Stimulated activated CD8-positive, alpha-beta memory T cell treated with anti-CD3 and anti-CD28 coated beads, Interleukin-15, amount 100 ng/mL, for 24 hours (primary cell): ENCODE measurements around the gene ZSCAN10.
A peak's percentile ranks its signal among the peaks of the same experiment; 100 is the strongest.

Source experiments
- DNase-seq: peaks from one replicate; pipeline ENCODE4 v3.0.0-alpha.2; 2020; ENCODE audit warnings: low read depth

The ZSCAN10 gene

DNA sequence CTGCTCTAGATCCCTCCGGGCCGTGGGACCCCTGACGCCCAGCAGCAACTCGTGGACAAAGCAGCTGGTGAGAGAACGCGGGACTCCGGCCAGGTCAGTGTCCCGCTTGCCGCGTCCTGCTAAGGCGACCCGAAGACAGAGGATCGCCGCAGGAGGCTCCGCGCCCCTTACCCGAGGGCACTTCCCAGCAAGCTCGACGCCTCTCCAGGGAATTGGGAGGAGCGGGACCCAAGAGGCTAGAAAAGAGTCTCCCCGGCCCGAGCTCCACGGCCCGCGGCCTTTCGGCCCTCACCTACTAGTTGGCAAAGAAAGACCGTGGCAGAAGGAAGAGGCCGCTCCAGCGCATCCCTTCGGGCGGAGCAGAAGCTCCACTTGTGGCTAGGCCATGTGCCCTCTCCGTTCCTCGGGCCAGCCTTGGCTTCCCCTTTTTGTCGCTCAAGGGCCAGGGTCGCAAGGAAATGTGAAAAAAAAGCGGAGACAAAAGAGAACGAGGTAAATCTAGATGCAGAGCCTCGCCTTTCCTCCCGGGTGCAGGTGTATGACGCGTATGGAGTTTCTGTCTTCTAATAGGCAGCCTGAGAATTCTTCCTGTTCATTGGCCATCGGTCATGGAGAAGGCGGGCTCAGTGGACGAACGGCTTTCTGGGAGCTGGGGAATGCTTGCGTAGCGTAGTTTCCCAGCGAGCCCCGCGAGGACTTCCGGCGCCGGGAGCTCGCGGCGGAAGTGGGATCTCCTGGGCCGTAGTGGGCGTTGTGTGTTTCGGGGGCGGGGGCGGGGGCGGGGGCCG, 35.4 kb upstream of the ZSCAN10 start, which contains the start of gene ZNF213:
TSS of gene ZNF213 (plus strand) at position 692 of the 788 bp plus-strand sequence. CDS start 2,252 bp downstream, outside the sequence.
- DNase-seq = peak; percentile 66

GRCh38 chr16:3133844-3134243, 34.8 kb upstream of the ZSCAN10 start:
- DNase-seq = no peak

GRCh38 chr16:3131755-3132377, 32.8 kb upstream of the ZSCAN10 start:
- DNase-seq = no peak

DNA sequence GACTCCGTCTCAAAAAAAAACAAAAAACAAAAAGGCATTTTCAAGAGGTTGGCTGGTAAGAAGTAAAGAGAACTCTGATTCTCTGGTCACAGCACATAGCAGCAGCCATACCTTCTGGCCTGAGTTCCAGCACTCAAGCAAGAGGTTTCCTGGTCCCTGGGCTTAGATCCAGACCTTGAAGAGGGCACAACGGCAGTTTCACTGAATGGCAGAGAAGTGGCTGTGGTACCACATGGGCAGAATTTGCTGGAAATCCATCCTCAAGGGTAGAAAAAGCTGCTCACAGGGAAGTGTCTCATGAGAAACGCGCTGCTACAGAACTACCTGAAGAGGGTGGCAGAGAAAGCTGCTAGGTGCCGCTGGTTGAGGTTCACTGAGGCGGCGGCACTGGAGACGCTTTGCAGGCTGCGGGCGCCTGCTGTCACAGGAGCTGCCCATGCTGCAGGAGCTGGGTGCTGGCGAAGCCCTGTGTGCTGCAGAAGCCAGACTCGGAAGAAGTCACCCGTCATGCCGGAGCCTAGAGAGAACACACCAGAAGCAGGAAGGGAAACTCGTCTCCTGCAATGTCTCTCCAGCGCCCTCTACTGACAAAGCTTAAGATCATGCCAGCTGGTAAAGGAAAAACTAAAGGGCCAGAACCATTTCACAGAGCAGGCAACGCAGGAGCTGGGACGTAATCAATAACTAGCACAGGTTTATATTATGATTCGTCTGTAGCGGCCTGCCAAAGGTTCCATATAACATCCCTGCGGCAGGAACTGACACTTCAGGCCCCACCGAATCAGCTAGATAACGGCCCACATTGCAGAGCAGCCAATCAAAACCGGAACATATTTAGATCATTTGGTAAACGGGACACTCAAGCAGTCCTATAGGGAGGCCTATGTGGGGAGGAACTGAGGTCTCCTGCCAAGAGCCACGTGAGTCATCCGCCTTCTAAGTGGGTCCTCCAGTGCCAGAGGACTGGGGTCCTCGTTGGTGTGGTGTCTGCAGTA, 30.3 kb upstream of the ZSCAN10 start:
- no peak for DNase-seq

GRCh38 chr16:3127745-3128144, 28.7 kb upstream of the ZSCAN10 start:
- DNase-seq = no peak

DNA sequence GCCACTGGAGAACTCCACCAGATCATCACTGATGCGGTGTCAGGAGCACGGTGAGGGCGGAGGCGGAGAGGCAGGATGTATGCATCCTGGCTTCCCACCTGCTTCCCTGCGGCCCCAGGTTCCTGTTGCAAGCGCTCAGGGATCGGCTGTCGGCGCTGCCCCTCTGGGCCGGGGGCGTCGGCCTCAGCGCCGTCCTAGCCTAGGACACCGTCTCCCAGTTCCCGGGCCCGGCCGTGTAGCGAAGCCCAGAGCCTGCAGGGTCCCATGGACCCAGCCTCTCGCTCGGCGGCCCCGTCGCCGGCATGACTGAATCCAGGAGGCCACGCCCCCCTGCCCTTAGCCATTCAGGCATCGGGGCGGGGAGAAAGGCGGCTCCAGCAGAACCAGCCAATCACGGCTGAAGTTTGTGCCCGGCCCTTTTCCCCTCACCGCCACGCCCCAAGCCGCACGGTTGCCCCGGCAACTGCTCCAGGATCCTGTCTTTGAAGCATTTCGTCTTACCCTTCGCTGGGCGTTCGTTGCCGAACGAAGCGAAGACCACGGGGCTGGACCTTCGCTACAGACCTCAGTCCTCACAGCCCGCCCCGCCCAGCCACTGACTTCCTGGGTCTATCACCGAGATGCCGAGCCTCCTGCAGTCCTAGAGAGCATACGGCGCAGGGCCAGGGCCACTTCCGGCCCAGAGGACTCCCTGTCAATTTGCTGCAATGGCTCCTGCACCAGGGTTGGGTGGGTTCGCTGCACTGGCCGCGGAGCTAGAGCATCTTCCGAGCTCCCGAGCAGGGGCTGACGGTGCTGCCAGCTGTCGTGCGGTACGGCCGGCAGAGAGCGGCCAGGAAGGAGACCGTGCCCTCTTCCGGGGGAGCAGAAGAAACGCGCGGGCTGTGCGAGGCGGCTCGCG, 25.1 kb upstream of the ZSCAN10 start:
- peak; percentile 89 for DNase-seq

GRCh38 chr16:3122926-3123570, 24.0 kb upstream of the ZSCAN10 start:
- no peak for DNase-seq

- no peak for DNase-seq
These were observed 22.9 kb upstream of the ZSCAN10 start for GRCh38 chr16:3121851-3122467.

DNA sequence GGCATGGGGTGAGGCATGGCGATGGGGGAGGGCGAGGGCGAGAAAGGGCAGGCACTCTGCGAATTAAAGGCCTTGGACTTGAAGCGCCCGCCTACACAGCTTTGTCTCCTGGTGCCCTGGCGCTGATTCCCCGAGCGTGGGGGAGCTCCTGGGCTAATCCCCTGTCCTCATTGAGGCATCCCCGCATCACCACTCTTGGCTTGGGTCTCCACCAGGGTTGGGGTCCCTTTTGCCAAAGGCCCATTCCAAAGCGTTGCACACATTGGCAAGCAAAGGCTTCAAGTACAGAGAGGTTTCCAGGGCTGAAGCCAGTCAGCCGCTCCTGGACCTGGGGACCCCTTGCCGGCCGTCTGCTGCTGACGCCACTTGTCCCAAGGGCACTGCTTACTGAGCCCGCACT, 21.3 kb upstream of the ZSCAN10 start:
- no peak for DNase-seq

- no peak for DNase-seq
These were observed 20.8 kb upstream of the ZSCAN10 start for GRCh38 chr16:3119701-3120408.

GRCh38 chr16:3119286-3119685, 20.2 kb upstream of the ZSCAN10 start:
- DNase-seq = no peak

- DNase-seq = no peak
These were observed 19.8 kb upstream of the ZSCAN10 start for GRCh38 chr16:3118846-3119245.

DNA sequence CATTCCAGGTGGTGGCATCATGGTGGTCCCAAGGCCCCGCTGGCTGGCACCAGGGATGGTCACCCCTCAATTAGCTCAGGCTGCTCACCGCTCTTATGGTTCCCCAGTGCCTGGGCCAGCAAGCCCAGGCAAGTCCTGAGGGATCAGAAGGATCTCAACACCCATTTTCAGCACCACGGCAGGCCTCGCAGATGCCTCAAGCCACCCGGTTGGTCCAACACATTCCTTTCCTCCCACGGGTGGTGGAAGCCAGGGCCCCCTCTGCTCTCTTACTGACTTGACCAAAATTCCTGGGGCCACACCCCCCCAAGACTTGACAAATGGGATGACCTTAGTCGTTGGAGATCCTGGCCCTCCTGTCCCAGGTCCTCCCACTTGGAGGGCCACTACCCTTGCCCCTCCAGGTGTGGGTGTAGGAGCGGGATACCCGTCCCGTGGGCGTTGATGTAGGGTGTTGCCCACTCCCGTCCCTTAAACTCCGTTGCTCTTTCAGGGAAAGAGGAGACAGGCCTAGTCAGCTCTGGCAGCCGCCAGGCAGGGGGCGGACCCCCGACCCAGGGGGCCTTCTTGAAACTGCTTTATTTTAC, 19.2 kb upstream of the ZSCAN10 start:
- no peak for DNase-seq

DNA sequence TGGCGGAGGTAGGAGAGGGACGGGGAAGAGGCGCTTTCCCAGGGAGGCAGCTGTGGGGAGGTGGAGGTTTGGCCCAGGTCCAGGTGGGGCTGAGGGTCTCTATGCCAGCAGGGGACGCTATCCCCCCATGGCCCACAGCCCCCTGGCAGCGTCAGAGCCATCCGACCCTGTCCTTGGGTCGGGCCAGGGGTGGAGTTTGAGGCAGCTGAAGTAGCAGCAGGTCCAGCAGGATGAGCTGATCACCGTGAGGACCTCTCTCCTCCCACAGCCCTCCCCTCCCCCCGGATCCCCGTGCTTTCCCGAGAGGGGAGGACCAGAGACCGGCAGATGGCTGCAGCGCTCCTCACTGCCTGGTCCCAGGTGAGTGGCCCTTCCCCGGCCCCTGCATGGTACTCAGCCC, 16.5 kb upstream of the ZSCAN10 start:
- DNase-seq = no peak

- no peak for DNase-seq
These were observed 15.9 kb upstream of the ZSCAN10 start for GRCh38 chr16:3115003-3115402.

DNA sequence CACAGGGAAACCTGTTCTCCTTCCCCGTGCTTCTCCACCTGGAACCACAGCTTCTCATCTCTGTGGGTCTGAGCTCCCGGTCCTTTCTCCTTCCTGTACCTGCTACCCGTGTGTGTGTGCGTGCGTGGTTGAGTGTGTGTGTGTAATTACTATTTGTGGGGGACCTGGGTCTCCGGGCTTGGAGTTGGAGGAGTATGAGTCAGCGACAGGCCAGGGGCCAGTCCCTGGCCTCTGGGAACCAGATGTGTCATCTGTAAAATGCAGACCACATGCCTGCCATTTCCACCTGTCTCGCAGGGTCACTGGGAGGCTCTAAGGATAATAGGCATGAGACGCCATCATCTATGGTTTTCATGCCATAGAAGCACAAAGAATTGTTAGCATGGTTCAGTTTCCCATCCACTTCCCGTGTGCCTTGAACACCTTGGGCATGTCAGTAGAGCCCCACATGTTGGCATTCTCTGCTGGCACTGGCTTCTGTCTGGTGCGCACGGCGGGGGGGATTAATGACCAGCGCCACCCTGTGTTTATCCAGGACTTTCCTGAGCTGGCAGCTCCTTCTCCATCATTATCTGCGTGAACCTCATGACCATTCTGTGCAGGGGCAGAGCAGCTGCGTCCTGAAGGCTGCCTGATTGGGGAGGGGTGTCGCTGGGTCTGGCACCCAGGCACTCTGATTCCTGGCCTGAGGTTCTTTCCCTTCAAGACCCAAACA, 14.8 kb upstream of the ZSCAN10 start:
- DNase-seq = no peak

GRCh38 chr16:3112881-3113574, 13.9 kb upstream of the ZSCAN10 start:
- DNase-seq = no peak
